ENCODE measurements around the gene WIPI1.

WIPI1 gene

DNA sequence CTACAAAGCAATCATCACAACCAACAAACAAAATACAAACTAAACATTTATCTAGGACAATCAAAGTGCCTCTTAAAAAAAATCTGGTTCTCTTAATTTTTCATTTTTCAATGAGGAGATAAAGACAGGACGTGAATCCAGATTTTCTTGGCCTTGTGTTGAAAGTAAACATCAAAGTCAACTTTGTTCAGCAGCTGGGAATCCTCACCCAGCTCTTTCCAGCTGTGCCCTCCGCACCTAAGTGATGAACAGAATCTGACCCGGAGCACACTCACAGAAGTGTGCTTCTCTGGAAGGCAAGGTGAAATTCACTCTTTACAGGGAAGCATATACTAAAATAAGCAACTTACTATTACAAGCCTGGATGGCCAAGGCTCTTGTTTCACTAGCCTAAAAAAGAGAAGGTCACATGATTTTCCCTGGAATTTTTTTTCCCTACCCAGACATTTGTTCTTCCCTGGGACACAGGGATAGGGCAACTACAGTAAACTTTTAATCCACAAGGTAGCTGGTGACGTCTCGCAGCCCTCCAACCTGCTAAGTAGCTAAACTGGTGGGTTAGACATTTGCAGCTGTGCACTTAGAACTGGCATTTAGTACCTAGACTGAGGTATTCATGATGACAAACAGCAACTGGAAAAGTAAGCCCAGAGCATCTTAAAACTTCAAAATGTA, 3.2 kb downstream of the WIPI1 start:
- H2AK5ac ChIP-seq (ENCODE audit: low read depth, low read length), result no peak overlapping the region
- H3K23ac ChIP-seq (ENCODE audit: low read depth, low read length, poor library complexity), result no peak overlapping the region
- no peak overlapping the region for H3K27ac ChIP-seq (replicated peaks; ENCODE audit: low read length)
- DNase-seq (ENCODE audit: low spot score), result no peak
- no peak overlapping the region for H2BK5ac ChIP-seq (ENCODE audit: low read length)
- peaks cover 0 to 15% of the 10 kb centered on the region in 2 donors for H3K36me3 ChIP-seq (replicated peaks in 1 of 2; ENCODE audit: control insufficient read depth in 2 of 2, insufficient read depth in 2 of 2, low read length in 2 of 2)
- no peak overlapping the region for H3K14ac ChIP-seq (ENCODE audit: low read length)
- H2BK15ac ChIP-seq (ENCODE audit: low read length), result no peak overlapping the region
- WGBS, 2 donors (ENCODE audit: extremely low coverage in 2 of 2, insufficient read length in 2 of 2, insufficient replicate concordance in 1 of 2), result no CpG with 5 or more reads among the region's 5 CpGs
- no peak overlapping the region for H3K18ac ChIP-seq (ENCODE audit: low read length)
- no peaks in the 10 kb centered on the region for H3K9me3 ChIP-seq (replicated peaks in 1 of 2; ENCODE audit: control insufficient read depth in 2 of 2, insufficient read depth in 1 of 2, low read depth in 1 of 2, low read length in 2 of 2)
- H3K4me1 ChIP-seq (ENCODE audit: control insufficient read depth in 2 of 2, insufficient read depth in 1 of 2, low read depth in 1 of 2, low read length in 2 of 2), result peaks cover 2 to 9% of the 10 kb centered on the region in 2 donors
- H2AFZ ChIP-seq (ENCODE audit: low read length), result no peak overlapping the region
- H3K4ac ChIP-seq (ENCODE audit: low read length), result no peak overlapping the region
- peaks cover 0 to 3% (median 2%) of the 10 kb centered on the region in 3 experiments for H3K27me3 ChIP-seq (ENCODE audit: control insufficient read depth in 3 of 3, insufficient read depth in 3 of 3, low read depth in 1 of 3, low read length in 3 of 3)
- H3K4me3 ChIP-seq (ENCODE audit: low read length in 2 of 2), result no peak overlapping the region
- H4K8ac ChIP-seq (ENCODE audit: low read depth, low read length), result no peak overlapping the region
- no peak overlapping the region for H2BK12ac ChIP-seq (ENCODE audit: low read length)
- no peak overlapping the region for H4K91ac ChIP-seq (ENCODE audit: low read depth, low read length, poor library complexity)
- no peak overlapping the region for H3K9ac ChIP-seq (ENCODE audit: low read depth, low read length, poor library complexity)
- no peaks in the 10 kb centered on the region for H3K79me1 ChIP-seq (ENCODE audit: low read depth, low read length)
- H2BK120ac ChIP-seq (ENCODE audit: low read depth, low read length), result no peak overlapping the region
- no peak overlapping the region for H3K4me2 ChIP-seq (ENCODE audit: insufficient read depth, low read length, poor library complexity, severe bottlenecking)

- H3K9ac ChIP-seq (ENCODE audit: low read depth, low read length, poor library complexity), result no peak overlapping the region
- no peaks in the 10 kb centered on the region for H3K27me3 ChIP-seq (ENCODE audit: control insufficient read depth in 3 of 3, insufficient read depth in 3 of 3, low read depth in 1 of 3, low read length in 3 of 3)
- no peak for DNase-seq (ENCODE audit: low spot score)
- no CpG with 5 or more reads among the region's 6 CpGs for WGBS, 2 donors (ENCODE audit: extremely low coverage in 2 of 2, insufficient read length in 2 of 2, insufficient replicate concordance in 1 of 2)
- H2BK15ac ChIP-seq (ENCODE audit: low read length), result no peak overlapping the region
- no peak overlapping the region for H2AK5ac ChIP-seq (ENCODE audit: low read depth, low read length)
- H2BK12ac ChIP-seq (ENCODE audit: low read length), result no peak overlapping the region
- no peaks in the 10 kb centered on the region for H3K9me3 ChIP-seq (replicated peaks in 1 of 2; ENCODE audit: control insufficient read depth in 2 of 2, insufficient read depth in 1 of 2, low read depth in 1 of 2, low read length in 2 of 2)
- H3K4me1 ChIP-seq (ENCODE audit: control insufficient read depth in 2 of 2, insufficient read depth in 1 of 2, low read depth in 1 of 2, low read length in 2 of 2), result peaks cover 2 to 4% of the 10 kb centered on the region in 2 donors
- H3K36me3 ChIP-seq (replicated peaks in 1 of 2; ENCODE audit: control insufficient read depth in 2 of 2, insufficient read depth in 2 of 2, low read length in 2 of 2), result peaks cover 0 to 15% of the 10 kb centered on the region in 2 donors
- H3K4me2 ChIP-seq (ENCODE audit: insufficient read depth, low read length, poor library complexity, severe bottlenecking), result no peak overlapping the region
- no peaks in the 10 kb centered on the region for H3K79me1 ChIP-seq (ENCODE audit: low read depth, low read length)
- H2AFZ ChIP-seq (ENCODE audit: low read length), result no peak overlapping the region
- no peak overlapping the region for H3K4me3 ChIP-seq (ENCODE audit: low read length in 2 of 2)
- H2BK5ac ChIP-seq (ENCODE audit: low read length), result no peak overlapping the region
- no peak overlapping the region for H4K8ac ChIP-seq (ENCODE audit: low read depth, low read length)
- no peak overlapping the region for H4K91ac ChIP-seq (ENCODE audit: low read depth, low read length, poor library complexity)
- no peak overlapping the region for H3K27ac ChIP-seq (replicated peaks; ENCODE audit: low read length)
- no peak overlapping the region for H3K14ac ChIP-seq (ENCODE audit: low read length)
- no peak overlapping the region for H3K18ac ChIP-seq (ENCODE audit: low read length)
- no peak overlapping the region for H3K23ac ChIP-seq (ENCODE audit: low read depth, low read length, poor library complexity)
- H3K4ac ChIP-seq (ENCODE audit: low read length), result no peak overlapping the region
- no peak overlapping the region for H2BK120ac ChIP-seq (ENCODE audit: low read depth, low read length)
These were observed 4.5 kb downstream of the WIPI1 start for GRCh38 chr17:68452724-68453290.

- Histone ChIP-seq H2AK5ac (ENCODE audit: low read depth, low read length) (no peak overlapping the region), H3K9me3 (replicated peaks in 1 of 2; ENCODE audit: control insufficient read depth in 2 of 2, insufficient read depth in 1 of 2, low read depth in 1 of 2, low read length in 2 of 2) (no peaks in the 10 kb centered on the region), H3K27ac (replicated peaks; ENCODE audit: low read length) (no peak overlapping the region), H2BK5ac (ENCODE audit: low read length) (no peak overlapping the region), H2BK12ac (ENCODE audit: low read length) (no peak overlapping the region), H3K9ac (ENCODE audit: low read depth, low read length, poor library complexity) (no peak overlapping the region), H3K14ac (ENCODE audit: low read length) (no peak overlapping the region), H2BK120ac (ENCODE audit: low read depth, low read length) (no peak overlapping the region), H4K91ac (ENCODE audit: low read depth, low read length, poor library complexity) (no peak overlapping the region), H3K36me3 (replicated peaks in 1 of 2; ENCODE audit: control insufficient read depth in 2 of 2, insufficient read depth in 2 of 2, low read length in 2 of 2) (peaks cover 0 to 15% of the 10 kb centered on the region in 2 donors), H3K18ac (ENCODE audit: low read length) (no peak overlapping the region), H3K4me3 (ENCODE audit: low read length in 2 of 2) (no peak overlapping the region), H3K23ac (ENCODE audit: low read depth, low read length, poor library complexity) (no peak overlapping the region), H4K8ac (ENCODE audit: low read depth, low read length) (no peak overlapping the region), H2BK15ac (ENCODE audit: low read length) (no peak overlapping the region), H3K79me1 (ENCODE audit: low read depth, low read length) (no peaks in the 10 kb centered on the region), H2AFZ (ENCODE audit: low read length) (no peak overlapping the region), H3K27me3 (ENCODE audit: control insufficient read depth in 3 of 3, insufficient read depth in 3 of 3, low read depth in 1 of 3, low read length in 3 of 3) (no peaks in the 10 kb centered on the region), H3K4me1 (ENCODE audit: control insufficient read depth in 2 of 2, insufficient read depth in 1 of 2, low read depth in 1 of 2, low read length in 2 of 2) (peaks cover 2 to 4% of the 10 kb centered on the region in 2 donors), H3K4ac (ENCODE audit: low read length) (no peak overlapping the region), H3K4me2 (ENCODE audit: insufficient read depth, low read length, poor library complexity, severe bottlenecking) (no peak overlapping the region)
- no peak for DNase-seq (ENCODE audit: low spot score)
- no CpG with 5 or more reads among the region's 5 CpGs for WGBS, 2 donors (ENCODE audit: extremely low coverage in 2 of 2, insufficient read length in 2 of 2, insufficient replicate concordance in 1 of 2)
These were observed 5.5 kb downstream of the WIPI1 start for GRCh38 chr17:68451670-68452354.

DNA sequence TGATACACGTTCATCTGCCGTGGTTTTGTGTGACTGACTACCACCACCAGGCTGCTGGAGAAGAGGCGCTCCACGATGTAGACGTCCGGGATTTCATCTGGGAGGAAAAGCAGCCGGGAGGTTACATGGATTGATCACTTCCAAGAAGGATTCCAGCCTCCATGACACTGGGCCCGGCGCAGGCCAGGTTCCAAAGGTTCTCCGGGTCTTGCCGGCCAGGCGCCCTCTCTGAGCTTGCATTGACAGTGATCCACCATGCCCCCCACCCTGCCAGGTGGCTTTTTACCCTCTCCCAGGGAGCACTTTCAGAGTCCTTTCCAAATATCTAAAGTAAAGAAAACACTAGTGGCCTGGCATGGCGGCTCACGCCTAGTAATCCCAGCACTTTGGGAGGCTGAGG, 6.5 kb downstream of the WIPI1 start:
- no peak overlapping the region for H2AFZ ChIP-seq (ENCODE audit: low read length)
- H3K4ac ChIP-seq (ENCODE audit: low read length), result no peak overlapping the region
- H4K8ac ChIP-seq (ENCODE audit: low read depth, low read length), result no peak overlapping the region
- no peak overlapping the region for H2AK5ac ChIP-seq (ENCODE audit: low read depth, low read length)
- H2BK5ac ChIP-seq (ENCODE audit: low read length), result no peak overlapping the region
- H3K27ac ChIP-seq (replicated peaks; ENCODE audit: low read length), result no peak overlapping the region
- DNase-seq (ENCODE audit: low spot score), result no peak
- no CpG with 5 or more reads among the region's 14 CpGs for WGBS, 2 donors (ENCODE audit: extremely low coverage in 2 of 2, insufficient read length in 2 of 2, insufficient replicate concordance in 1 of 2)
- H2BK12ac ChIP-seq (ENCODE audit: low read length), result no peak overlapping the region
- H3K27me3 ChIP-seq (ENCODE audit: control insufficient read depth in 3 of 3, insufficient read depth in 3 of 3, low read depth in 1 of 3, low read length in 3 of 3), result no peaks in the 10 kb centered on the region
- no peak overlapping the region for H3K4me3 ChIP-seq (ENCODE audit: low read length in 2 of 2)
- H3K4me1 ChIP-seq (ENCODE audit: control insufficient read depth in 2 of 2, insufficient read depth in 1 of 2, low read depth in 1 of 2, low read length in 2 of 2), result no peaks in the 10 kb centered on the region
- no peaks in the 10 kb centered on the region for H3K9me3 ChIP-seq (replicated peaks in 1 of 2; ENCODE audit: control insufficient read depth in 2 of 2, insufficient read depth in 1 of 2, low read depth in 1 of 2, low read length in 2 of 2)
- no peak overlapping the region for H3K18ac ChIP-seq (ENCODE audit: low read length)
- no peaks in the 10 kb centered on the region for H3K79me1 ChIP-seq (ENCODE audit: low read depth, low read length)
- no peak overlapping the region for H3K4me2 ChIP-seq (ENCODE audit: insufficient read depth, low read length, poor library complexity, severe bottlenecking)
- no peak overlapping the region for H2BK120ac ChIP-seq (ENCODE audit: low read depth, low read length)
- no peak overlapping the region for H3K14ac ChIP-seq (ENCODE audit: low read length)
- no peak overlapping the region for H3K23ac ChIP-seq (ENCODE audit: low read depth, low read length, poor library complexity)
- H3K9ac ChIP-seq (ENCODE audit: low read depth, low read length, poor library complexity), result no peak overlapping the region
- no peak overlapping the region for H4K91ac ChIP-seq (ENCODE audit: low read depth, low read length, poor library complexity)
- peaks cover 0 to 15% of the 10 kb centered on the region in 2 donors for H3K36me3 ChIP-seq (replicated peaks in 1 of 2; ENCODE audit: control insufficient read depth in 2 of 2, insufficient read depth in 2 of 2, low read length in 2 of 2)
- H2BK15ac ChIP-seq (ENCODE audit: low read length), result no peak overlapping the region

All from neuronal stem cell (in vitro differentiated cells).